ENCODE data around the gene PAX7.

The PAX7 gene

GRCh38 chr1:18631496-18632217, 1.0 kb downstream of the PAX7 start:
- no peak overlapping the region for H3K27ac ChIP-seq (ENCODE audit: low read depth, low read length)
- H3K4me2 ChIP-seq (ENCODE audit: low read depth, low read length, poor library complexity, severe bottlenecking) = no peak overlapping the region
- H3K79me2 ChIP-seq (ENCODE audit: insufficient read depth, low read length) = no peaks in the 10 kb centered on the region
- H3K9me2 ChIP-seq (replicated peaks; ENCODE audit: insufficient read depth, low read length) = no peaks in the 10 kb centered on the region
- H3K36me3 ChIP-seq (ENCODE audit: low read length) = no peaks in the 10 kb centered on the region
- H3K9me3 ChIP-seq (ENCODE audit: insufficient read depth, low read length) = no peaks in the 10 kb centered on the region
- no peaks in the 10 kb centered on the region for H3K27me3 ChIP-seq (ENCODE audit: low read length)
- H2AFZ ChIP-seq (ENCODE audit: low read depth, low read length, severe bottlenecking) = no peak overlapping the region
- H4K20me1 ChIP-seq (ENCODE audit: low read depth, low read length) = no peaks in the 10 kb centered on the region
- no peak overlapping the region for H3K4me3 ChIP-seq (ENCODE audit: insufficient read depth, low read length, poor library complexity, severe bottlenecking)
- TF ChIP-seq CTCF (IDR thresholded peaks at IDR 0.05; ENCODE audit: insufficient read depth, low read length, poor library complexity, severe bottlenecking) (no peak), EZH2phosphoT487 (conservative IDR thresholded peaks at IDR 0.05; ENCODE audit: low read length) (no peak)
- H3K9ac ChIP-seq (ENCODE audit: low read length) = no peak overlapping the region
- H3F3A ChIP-seq (ENCODE audit: insufficient read depth) = no peaks in the 10 kb centered on the region

GRCh38 chr1:18632218-18632588, 1.6 kb downstream of the PAX7 start:
- no peaks in the 10 kb centered on the region for H3K79me2 ChIP-seq (ENCODE audit: insufficient read depth, low read length)
- H3K4me3 ChIP-seq (ENCODE audit: insufficient read depth, low read length, poor library complexity, severe bottlenecking) = no peak overlapping the region
- H3K9me2 ChIP-seq (replicated peaks; ENCODE audit: insufficient read depth, low read length) = no peaks in the 10 kb centered on the region
- H3F3A ChIP-seq (ENCODE audit: insufficient read depth) = no peaks in the 10 kb centered on the region
- no peaks in the 10 kb centered on the region for H3K27me3 ChIP-seq (ENCODE audit: low read length)
- H3K4me2 ChIP-seq (ENCODE audit: low read depth, low read length, poor library complexity, severe bottlenecking) = no peak overlapping the region
- H3K27ac ChIP-seq (ENCODE audit: low read depth, low read length) = no peak overlapping the region
- no peaks in the 10 kb centered on the region for H4K20me1 ChIP-seq (ENCODE audit: low read depth, low read length)
- no peak overlapping the region for H3K9ac ChIP-seq (ENCODE audit: low read length)
- no peak for TF ChIP-seq CTCF (IDR thresholded peaks at IDR 0.05; ENCODE audit: insufficient read depth, low read length, poor library complexity, severe bottlenecking)
- no peak for TF ChIP-seq EZH2phosphoT487 (conservative IDR thresholded peaks at IDR 0.05; ENCODE audit: low read length)
- no peaks in the 10 kb centered on the region for H3K36me3 ChIP-seq (ENCODE audit: low read length)
- no peaks in the 10 kb centered on the region for H3K9me3 ChIP-seq (ENCODE audit: insufficient read depth, low read length)
- H2AFZ ChIP-seq (ENCODE audit: low read depth, low read length, severe bottlenecking) = no peak overlapping the region

- Histone ChIP-seq H3K9ac (ENCODE audit: low read length) (no peak overlapping the region), H3K4me3 (ENCODE audit: insufficient read depth, low read length, poor library complexity, severe bottlenecking) (no peak overlapping the region), H3K4me2 (ENCODE audit: low read depth, low read length, poor library complexity, severe bottlenecking) (no peak overlapping the region), H2AFZ (ENCODE audit: low read depth, low read length, severe bottlenecking) (no peak overlapping the region), H3K27me3 (ENCODE audit: low read length) (no peaks in the 10 kb centered on the region), H3F3A (ENCODE audit: insufficient read depth) (no peaks in the 10 kb centered on the region), H3K36me3 (ENCODE audit: low read length) (no peaks in the 10 kb centered on the region), H3K9me3 (ENCODE audit: insufficient read depth, low read length) (no peaks in the 10 kb centered on the region), H3K9me2 (replicated peaks; ENCODE audit: insufficient read depth, low read length) (no peaks in the 10 kb centered on the region), H3K79me2 (ENCODE audit: insufficient read depth, low read length) (no peaks in the 10 kb centered on the region), H3K27ac (ENCODE audit: low read depth, low read length) (no peak overlapping the region), H4K20me1 (ENCODE audit: low read depth, low read length) (no peaks in the 10 kb centered on the region)
- TF ChIP-seq CTCF (IDR thresholded peaks at IDR 0.05; ENCODE audit: insufficient read depth, low read length, poor library complexity, severe bottlenecking) (no peak), EZH2phosphoT487 (conservative IDR thresholded peaks at IDR 0.05; ENCODE audit: low read length) (no peak)
Measured at GRCh38 chr1:18632783-18633421, 2.3 kb downstream of the PAX7 start.
